Measurements from ENCODE around the gene ZNF71.
"Not testable (repeated sequence)": the region's sequence is repeated elsewhere in the genome, so short reads cannot be mapped to it uniquely, and the experiment has no call there.

The ZNF71 gene

GRCh38 chr19:56619121-56619520 lies 24.0 kb downstream of the ZNF71 start:
- in situ Hi-C loops (cut with MboI; ENCODE audit: low sequenced_read_pairs) = no loop called here

DNA sequence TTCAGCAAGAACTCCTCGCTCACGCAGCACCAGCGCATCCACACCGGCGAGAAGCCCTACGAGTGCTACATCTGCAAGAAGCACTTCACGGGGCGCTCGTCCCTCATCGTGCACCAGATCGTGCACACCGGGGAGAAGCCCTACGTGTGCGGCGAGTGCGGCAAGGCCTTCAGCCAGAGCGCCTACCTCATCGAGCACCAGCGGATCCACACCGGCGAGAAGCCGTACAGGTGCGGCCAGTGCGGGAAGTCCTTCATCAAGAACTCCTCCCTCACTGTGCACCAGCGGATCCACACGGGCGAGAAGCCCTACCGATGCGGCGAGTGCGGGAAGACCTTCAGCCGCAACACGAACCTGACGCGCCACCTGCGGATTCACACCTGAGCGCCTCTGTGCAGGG lies 27.3 kb downstream of the ZNF71 start:
- in situ Hi-C loops (cut with MboI; ENCODE audit: low sequenced_read_pairs) = no loop called here

- in situ Hi-C loops (cut with MboI; ENCODE audit: low sequenced_read_pairs) = no loop called here
These were observed 27.9 kb downstream of the ZNF71 start for GRCh38 chr19:56623006-56623405.

DNA sequence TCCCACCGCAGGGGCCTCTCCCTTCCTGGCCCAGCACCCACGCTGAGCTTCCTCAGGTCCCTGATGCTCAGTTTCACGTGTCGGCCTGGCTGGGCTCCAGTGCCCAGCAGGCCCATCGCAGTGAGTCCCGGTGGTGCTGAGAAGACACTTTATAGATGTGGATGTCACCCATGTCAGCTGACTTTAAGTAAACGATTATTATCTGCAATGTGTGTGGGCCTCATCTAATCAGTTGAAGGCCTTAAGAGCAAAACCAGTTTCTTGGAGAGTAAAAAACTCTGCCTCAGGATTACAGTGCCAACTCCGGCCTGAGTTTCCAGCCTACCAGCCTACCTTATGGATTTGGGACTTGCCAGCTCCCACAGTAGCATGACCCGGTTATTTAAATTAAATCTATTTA lies 30.6 kb downstream of the ZNF71 start:
- in situ Hi-C loops (cut with MboI; ENCODE audit: low sequenced_read_pairs) = no loop called here

DNA sequence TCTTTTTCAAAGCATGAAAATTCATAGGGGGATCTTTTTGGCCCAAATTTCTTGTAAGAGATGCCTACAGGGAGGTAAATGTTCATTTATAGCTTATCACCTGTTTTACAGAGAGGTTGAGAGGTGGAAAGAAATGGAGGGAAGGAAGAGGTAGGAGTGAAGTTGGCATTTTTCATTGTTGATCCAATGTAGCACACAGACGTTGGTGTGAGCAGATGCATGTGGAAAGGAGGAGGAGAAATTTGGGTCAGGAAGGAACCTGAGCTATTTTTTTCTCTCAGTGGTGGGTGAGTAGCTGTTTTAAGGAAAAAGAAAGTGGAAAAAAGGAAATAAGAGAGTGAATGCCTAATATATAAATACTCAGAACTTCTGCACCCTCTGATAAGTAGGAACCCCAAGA lies 37.9 kb downstream of the ZNF71 start:
- in situ Hi-C loops (cut with MboI; ENCODE audit: low sequenced_read_pairs) = no loop called here

DNA sequence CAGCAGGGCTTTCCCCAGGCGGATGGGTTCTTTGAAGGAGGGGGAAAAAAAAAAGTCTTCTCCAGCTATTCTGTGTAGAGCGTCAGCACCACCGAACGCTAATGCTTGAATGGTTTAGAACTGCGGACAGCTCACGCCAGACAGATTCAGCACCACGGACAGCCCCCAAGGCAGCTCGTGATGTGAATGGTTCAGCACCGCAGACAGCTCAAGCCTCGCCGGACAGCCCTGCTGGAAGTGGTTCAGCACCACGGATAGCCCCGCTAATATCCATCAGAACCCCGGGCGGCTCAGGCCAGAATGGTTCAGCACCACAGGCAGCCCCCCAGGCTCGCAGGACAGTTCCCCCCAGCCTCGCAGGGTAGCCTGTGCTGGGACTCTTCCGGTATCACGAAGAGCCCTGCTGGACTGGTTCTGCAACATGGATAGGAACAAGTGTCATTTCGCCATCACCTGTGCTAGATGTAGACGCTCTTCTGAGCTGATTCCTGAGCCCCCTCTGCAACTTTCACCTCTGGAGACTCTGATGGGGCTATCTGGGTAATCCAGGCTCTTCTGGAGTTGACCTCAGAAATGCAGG lies 43.0 kb downstream of the ZNF71 start:
- in situ Hi-C loops (cut with MboI; ENCODE audit: low sequenced_read_pairs) = no loop called here

DNA sequence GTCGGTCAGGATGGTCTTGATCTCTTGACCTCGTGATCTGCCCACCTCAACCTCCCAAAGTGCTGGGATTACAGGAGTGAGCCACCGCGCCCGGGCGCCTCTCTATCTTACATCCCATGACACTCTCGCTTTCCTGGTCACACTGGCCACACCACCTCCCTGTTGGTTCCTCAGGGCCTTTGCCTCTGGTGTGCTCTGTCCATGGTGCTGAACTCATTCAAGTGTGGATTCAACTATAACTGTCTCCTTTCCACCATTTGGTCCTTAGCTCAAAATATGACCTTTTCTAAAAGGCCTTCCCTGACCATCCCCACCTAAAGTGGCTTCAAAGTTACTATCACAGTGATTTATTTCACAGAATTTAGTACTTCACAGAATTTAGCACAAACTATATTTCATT lies 44.1 kb downstream of the ZNF71 start:
- in situ Hi-C loops (cut with MboI; ENCODE audit: low sequenced_read_pairs) = no loop called here

DNA sequence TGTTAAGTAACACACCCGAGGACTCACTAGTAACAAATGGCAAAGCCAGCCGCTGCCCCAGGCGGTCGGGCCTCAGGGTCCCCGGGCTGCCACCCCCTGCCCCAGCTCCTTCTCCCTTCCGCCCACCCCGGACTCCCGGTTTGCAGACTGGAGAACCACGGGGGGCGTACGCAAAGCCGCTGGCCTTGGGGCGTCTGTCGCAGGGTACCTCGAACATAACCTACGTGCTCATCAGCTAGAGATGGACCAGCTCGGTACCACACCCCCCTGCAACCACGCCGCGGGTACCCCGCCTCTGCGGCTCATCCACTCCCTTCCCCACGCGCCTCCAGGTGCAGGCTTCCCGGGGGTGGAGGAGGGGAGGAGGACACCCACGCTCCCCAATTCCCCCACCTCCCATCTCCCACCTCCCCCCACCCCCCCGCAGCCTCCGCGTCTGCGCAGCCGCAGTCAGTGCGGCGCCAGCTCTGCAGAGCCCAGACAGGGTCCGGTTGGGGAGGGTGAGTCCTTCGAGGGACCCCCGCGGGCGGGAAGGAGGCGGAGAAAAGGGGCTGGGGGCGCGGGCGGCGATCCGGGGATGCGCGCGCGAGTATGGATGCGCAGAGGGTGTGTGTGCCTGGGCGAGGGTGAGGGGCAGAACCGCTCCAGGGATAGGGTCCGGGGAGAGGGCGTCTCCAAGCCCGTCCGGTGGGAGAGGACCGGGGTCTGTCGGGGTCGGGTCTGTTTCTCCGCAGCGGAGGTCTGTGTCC lies 47.8 kb downstream of the ZNF71 start, which contains the start of gene SMIM17:
SMIM17 (plus strand) TSS at position 449 of the 749 bp plus-strand sequence. CDS start 2,509 bp downstream, outside the sequence.
- in situ Hi-C loops (cut with MboI; ENCODE audit: low sequenced_read_pairs) = no loop called here

- in situ Hi-C loops (cut with MboI; ENCODE audit: low sequenced_read_pairs) = no loop called here
These were observed 48.4 kb downstream of the ZNF71 start for GRCh38 chr19:56643460-56643955.

GRCh38 chr19:56654151-56654550 lies 59.0 kb downstream of the ZNF71 start:
- in situ Hi-C loops (cut with MboI; ENCODE audit: low sequenced_read_pairs) = no loop called here

- in situ Hi-C loops (cut with MboI; ENCODE audit: low sequenced_read_pairs) = no loop called here
These were observed 65.4 kb downstream of the ZNF71 start for GRCh38 chr19:56660381-56661107.

GRCh38 chr19:56661248-56661647 lies 66.1 kb downstream of the ZNF71 start:
- in situ Hi-C loops (cut with MboI; ENCODE audit: low sequenced_read_pairs) = no loop called here

- in situ Hi-C loops (cut with MboI; ENCODE audit: low sequenced_read_pairs) = no loop called here
These were observed 68.9 kb downstream of the ZNF71 start for GRCh38 chr19:56663931-56664500.

DNA sequence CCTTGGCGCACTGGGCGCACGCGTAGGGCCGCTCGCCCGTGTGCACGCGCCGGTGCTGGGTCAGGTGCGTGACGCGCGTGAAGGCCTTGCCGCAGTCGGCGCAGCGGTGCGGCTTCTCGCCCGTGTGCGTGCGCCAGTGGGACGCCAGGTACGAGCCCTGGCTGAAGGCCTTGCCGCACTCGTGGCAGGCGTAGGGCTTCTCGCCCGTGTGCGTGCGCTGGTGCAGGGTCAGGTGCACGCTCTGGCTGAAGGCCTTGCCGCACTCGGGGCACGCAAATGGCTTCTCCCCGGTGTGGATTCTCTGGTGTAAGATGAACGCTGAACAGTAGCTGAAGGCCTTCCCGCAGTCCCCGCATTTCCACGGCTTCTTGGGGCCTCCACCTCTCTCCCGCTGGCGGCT lies 69.4 kb downstream of the ZNF71 start:
- in situ Hi-C loops (cut with MboI; ENCODE audit: low sequenced_read_pairs) = no loop called here

DNA sequence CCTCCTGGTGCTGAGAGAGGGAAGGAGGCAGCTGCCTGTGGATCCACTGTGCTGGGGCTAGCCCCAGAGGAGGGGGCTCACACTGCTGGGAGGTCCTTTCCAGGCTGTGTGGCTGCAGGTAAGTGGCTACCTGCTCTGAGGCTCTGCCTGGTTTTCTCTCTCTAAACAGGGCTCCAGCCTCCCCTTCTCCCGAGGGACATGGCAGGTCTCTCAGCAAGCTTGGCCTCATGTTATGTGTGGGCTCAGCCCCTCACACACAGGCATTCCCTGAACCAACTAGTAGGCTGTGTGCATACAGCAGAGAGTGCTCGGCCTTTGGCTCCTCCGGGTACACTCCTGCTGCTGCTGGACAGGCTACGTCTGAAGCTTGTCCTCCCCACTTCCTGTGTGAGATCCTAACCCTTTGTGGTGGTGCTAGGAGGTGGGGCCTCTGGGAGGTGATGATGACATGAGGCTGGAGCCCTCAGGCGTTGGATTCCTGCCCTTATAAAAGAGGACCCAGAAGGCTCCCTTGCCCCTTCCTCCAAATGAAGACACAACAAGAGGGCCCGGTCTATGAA lies 72.3 kb downstream of the ZNF71 start:
- in situ Hi-C loops (cut with MboI; ENCODE audit: low sequenced_read_pairs) = no loop called here

- in situ Hi-C loops (cut with MboI; ENCODE audit: low sequenced_read_pairs) = no loop called here
These were observed 73.6 kb downstream of the ZNF71 start for GRCh38 chr19:56668676-56669075.

- in situ Hi-C loops (cut with MboI; ENCODE audit: low sequenced_read_pairs) = no loop called here
These were observed 75.4 kb downstream of the ZNF71 start for GRCh38 chr19:56670401-56670960.

DNA sequence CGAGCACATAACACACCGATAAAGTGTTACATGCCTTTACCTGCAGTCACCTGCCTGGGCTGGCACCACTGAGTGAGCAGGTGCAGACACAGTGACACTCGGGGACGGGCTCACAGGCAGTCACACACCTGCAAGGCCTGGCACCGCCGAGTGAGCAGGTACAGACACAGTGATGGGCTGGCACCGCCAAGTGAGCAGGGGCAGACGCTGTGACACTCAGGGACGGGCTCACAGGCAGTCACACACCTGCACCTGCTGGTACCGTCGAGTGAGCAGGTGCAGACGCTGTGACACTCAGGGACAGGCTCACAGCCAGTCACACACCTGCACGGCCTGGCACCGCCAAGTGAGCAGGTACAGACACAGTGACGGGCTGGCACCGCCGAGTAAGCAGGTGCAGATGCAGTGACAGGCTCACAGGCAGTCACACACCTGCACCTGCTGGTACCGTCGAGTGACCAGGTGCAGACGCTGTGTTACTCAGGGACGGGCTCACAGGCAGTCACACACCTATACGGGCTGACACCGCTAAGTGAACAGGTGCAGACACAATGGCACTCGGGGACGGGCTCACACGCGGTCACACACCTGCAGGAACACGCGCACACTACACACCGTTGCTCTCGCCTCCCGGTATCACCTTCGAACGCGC lies 76.0 kb downstream of the ZNF71 start:
- in situ Hi-C loops (cut with MboI; ENCODE audit: low sequenced_read_pairs) = no loop called here

DNA sequence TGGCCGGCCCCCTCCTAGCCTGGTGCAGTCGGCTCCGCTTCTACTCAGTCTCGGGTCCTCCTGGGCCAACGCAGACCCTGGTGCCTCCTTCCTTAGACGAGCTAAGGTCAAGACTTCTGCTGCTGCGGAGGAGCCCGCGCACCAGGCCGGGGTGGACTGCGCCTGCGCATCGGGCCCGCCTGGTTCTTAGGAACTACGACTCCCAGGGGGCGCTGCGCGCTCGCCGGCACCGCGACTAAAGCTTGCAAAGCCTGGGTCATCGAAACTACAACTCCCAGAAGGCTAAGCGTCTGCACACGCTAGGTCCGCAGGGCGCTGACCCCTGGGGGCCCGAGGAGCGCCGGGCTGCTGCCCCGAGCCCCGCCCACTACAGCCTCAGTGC lies 76.5 kb downstream of the ZNF71 start, which contains the start of gene ZNF835:
ZNF835 (minus strand) TSS at position 145 of the 382 bp plus-strand sequence. CDS start 6,559 bp downstream, outside the sequence.
- in situ Hi-C loops (cut with MboI; ENCODE audit: low sequenced_read_pairs) = no loop called here

DNA sequence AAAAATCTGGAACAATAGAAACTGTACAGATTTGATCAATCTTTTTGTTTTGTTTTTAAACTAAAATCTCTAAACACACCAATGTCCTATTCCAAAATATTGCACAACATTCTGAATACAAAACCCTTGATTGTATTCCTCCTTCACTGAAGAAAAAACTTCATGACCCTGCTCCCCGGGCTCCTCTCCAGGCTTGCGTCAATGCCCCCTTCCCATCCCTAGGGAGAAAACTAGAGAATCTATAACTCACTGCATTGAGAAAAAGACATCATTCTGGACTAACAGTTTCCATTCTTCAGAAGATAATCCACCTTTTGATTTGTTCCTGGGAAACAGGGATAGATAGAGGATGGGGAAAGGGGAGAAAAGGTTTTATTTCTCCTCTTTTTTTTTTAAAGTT lies 77.5 kb downstream of the ZNF71 start:
- in situ Hi-C loops (cut with MboI; ENCODE audit: low sequenced_read_pairs) = not testable (repeated sequence)

Measured in hTERT RPE-1 (cell line).